ENCODE measurements around the gene DLX5.

DLX5 gene

GRCh38 chr7:97006055-97006815 is 18.4 kb downstream of the DLX5 start:
- DNase-seq (ENCODE audit: low read depth in 2 of 2) = peak in 1 of 2 donors; percentile 26

GRCh38 chr7:97005183-97006054 is 19.2 kb downstream of the DLX5 start, which contains the start of gene DLX6:
Gene DLX6, plus strand, starts transcription at chr7:97005553. Its CDS starts 425 bp downstream, at chr7:97005978.
- DNase-seq (ENCODE audit: low read depth in 2 of 2) = no peak

GRCh38 chr7:97004247-97005182 is 20.1 kb downstream of the DLX5 start:
- DNase-seq (ENCODE audit: low read depth in 2 of 2) = no peak

DNA sequence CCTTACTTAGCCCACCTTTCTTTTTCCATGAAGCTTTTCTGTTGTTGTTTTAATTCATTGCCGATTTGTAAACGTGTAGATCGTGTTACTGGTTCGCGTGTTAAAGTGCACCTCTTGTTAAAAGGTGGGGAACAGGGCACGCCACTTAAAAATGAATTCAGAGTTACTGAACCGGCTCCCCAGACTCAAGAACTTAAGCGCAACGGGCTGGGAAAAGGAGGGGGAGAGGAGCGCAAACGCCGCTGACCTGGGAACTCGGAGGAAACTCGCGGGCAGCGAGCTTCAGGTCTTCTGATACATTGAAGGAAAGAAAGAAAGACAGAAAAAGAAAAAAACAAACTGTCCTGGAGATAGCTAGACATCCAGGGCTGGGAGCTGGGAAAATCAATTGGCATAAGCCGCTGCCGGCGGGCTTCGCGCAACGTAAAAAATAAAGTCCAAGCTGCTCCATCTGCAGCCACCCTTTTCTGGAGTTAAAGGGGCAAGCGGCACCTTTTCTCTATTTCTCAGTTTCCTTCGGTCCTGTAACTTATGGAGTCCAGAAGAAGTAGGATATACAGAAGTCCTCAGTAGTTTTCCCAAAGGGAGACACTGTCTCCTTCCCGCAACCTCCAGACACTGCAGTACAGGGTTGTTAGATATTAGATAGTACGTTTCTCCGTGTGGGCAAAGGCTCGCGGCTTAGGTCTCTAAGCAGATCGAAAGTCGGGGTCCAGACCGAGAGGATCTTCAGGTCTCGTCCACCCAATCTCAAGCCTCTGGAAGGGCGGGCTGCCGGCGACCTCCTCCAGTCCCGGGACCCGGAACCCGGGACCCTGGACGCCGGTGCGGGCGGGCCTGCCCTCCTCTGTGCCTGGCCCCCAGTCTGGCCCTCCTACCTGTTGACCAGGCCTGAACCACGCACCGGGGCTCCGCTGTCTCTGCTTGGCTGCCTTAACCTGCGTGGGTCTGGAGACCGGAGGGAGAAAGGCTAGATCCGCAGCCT is 21.1 kb downstream of the DLX5 start:
- no peak for DNase-seq (ENCODE audit: low read depth in 2 of 2)

DNA sequence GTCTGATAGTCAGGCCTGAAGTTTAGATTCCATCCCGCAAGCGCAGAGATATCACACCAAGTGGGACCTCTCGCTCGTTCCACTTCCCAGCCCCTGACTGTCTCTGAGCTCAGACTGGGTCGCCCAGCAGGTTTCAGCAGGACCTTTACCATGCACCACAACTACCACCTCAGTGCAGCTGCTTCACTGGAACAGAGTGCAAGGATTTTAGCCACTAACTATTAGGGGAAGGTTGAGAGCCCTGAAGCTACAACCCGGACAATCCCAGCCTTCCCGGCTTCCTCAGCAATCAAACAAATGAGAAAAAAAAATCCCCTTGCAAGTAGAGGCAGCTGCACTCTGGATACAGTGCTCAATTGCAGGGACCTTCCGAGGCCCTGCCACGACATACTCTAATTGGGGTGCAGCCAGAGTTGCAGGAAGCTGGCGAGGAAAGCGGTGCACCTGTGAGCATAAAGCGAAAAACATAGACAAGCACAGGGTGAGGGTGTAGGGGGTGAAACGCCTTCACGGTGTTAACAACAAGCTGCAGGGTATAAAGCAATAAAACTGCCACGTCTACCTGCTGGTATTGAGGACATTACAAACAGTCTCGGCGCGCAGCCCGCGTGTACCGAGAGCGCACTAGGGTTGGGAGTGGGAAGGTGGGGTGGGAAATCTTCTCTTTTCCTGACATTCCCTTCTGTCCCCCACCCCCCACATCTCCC is 21.9 kb downstream of the DLX5 start:
- DNase-seq (ENCODE audit: low read depth in 2 of 2) = no peak

DNA sequence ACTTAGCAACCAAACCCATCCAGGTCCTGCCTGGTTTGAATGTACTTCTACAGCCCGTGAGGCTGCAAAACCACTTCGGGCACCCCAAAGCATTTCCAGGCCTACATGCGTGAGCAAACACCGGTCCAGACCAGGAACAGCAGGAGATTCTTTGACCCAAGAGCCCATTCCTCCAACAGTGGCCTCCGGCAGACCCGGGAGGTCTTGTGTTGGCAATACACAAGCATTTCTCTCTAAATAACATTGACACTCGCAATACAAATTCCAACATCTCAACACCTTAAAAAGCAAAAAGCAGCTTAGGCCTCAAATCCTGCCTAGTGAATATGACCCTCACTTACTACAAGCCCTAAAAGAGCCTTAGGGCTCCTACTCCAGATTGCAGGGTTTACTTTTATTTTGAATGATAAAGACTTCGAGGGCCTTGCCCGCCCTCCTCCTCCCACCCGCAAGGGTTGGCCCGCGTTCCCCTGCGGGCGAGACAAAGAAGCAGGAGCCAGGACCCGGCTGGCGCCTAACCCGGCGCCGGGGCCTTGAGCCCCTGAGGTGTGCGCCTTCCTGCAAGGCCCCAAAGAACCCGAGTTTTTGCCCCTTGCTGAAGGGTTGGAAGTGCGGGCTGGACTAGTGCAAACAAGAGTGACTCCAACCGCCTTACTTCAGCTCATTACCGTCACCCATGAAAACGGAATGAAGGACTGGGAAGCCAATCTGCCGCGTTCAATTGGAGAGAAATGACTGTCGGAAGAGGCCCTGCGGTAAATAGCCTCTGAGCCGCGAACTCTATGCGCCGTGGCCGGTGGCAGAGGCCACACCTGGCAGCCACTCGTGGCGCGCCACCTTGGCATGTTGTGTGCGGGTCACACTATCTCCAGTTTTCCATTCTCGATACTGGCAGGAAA is 22.7 kb downstream of the DLX5 start:
- DNase-seq (ENCODE audit: low read depth in 2 of 2) = no peak

- no peak for DNase-seq (ENCODE audit: low read depth in 2 of 2)
These were observed 23.4 kb downstream of the DLX5 start for GRCh38 chr7:97001221-97001620.

DNA sequence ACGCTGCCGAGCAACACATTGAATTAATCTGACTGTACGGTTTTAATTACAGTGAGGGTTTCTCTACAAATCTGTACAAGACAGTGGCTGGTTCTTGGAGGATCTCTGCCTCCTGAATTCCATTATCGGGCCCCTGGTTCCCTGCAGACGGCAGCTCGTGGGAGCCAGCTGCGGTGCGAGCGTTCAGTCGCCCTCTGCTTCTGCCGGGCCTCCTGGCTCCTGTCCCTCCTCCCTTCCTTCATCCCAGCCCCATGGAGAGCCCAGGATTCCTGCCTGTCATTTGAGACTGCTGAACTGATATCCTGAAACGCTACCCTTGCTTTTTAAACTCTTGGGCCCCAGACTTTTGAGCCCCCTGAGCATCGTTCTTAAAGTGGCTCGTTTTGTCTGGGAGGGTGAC is 25.9 kb downstream of the DLX5 start:
- no peak for DNase-seq (ENCODE audit: low read depth in 2 of 2)

DNA sequence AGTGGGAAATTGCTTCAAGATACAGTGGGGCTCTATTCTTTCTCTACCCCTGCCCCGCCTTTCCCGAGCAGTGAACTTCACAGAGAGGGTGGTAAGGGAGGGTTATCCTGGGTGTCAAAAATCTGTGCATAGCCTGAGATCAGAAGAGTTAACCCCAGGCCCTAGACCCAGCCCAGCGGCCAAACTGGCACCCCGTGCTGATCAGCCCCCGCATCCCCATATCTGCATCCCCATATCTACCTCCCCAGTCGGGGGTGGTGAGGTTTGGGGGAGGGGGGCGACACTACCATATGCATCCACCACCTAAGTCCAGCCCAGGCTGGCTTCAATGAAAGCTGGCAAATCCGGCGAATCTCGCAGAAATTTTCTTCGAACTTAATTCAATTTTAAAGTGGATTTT is 26.3 kb downstream of the DLX5 start:
- DNase-seq (ENCODE audit: low read depth in 2 of 2) = no peak

GRCh38 chr7:96997512-96998032 is 27.1 kb downstream of the DLX5 start:
- no peak for DNase-seq (ENCODE audit: low read depth in 2 of 2)

- no peak for DNase-seq (ENCODE audit: low read depth in 2 of 2)
These were observed 27.6 kb downstream of the DLX5 start for GRCh38 chr7:96996958-96997511.

GRCh38 chr7:96996111-96996957 is 28.3 kb downstream of the DLX5 start:
- no peak for DNase-seq (ENCODE audit: low read depth in 2 of 2)

GRCh38 chr7:96995406-96996110 is 29.1 kb downstream of the DLX5 start:
- DNase-seq (ENCODE audit: low read depth in 2 of 2) = no peak

DNA sequence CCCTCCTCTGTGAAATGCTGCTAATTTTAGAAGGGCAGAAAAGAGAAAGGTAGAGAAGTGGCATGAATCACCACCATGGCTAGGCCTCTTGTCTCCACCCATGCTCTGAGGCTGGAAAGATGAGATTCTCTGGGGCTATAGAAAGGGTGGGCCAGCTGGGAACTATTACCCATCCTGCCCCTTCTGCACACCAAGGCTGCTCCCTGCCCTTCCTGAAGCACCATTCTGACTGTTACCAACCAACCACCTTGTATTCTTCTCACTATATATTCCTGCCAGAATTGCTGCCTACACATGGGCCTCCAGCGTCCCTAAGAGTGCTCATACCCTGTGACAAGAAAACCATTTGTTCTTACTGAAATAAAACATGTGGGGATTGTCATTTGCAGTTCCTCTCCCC is 30.7 kb downstream of the DLX5 start:
- DNase-seq (ENCODE audit: low read depth in 2 of 2) = no peak

- no peak for DNase-seq (ENCODE audit: low read depth in 2 of 2)
These were observed 31.4 kb downstream of the DLX5 start for GRCh38 chr7:96993094-96993865.

Measured in stimulated activated CD4-positive, alpha-beta T cell treated with anti-CD3 and anti-CD28 coated beads, Interleukin-1b, Interleukin-23, amount 100 ng/mL, for 4 hours (primary cell).